Stimulated activated CD4-positive, alpha-beta T cell treated with anti-CD3 and anti-CD28 coated beads, Interleukin-1b, Interleukin-23, amount 100 ng/mL, for 1 hour (primary cell): ENCODE measurements around the gene COL9A2.

Experiments
- DNase-seq, 2 donors: peaks; one replicate each; pipeline ENCODE4 v3.0.0-alpha.2; 2020; ENCODE audit warnings: low read depth in 2 of 2

COL9A2 gene

DNA sequence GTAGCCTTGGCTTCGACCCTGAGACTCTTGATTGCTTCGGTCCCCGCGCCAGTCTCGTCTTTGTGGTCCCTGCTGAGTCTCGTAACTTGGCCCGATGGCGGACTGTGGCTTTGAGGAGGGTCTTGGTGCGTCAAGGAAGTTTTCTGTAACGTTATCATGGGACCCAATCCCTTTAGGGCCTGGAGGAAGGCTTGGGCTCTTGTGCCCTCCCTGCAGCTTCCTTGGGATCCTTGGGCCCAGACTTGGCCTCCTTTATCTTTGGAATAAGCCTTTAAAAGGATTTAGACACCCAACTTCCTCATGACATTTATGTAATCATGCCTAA lies 58.7 kb downstream of the COL9A2 start:
- peak in 1 of 2 donors; percentile 3 for DNase-seq

GRCh38 chr1:40257688-40258444 lies 59.2 kb downstream of the COL9A2 start, which contains the start of gene ZMPSTE24:
Gene ZMPSTE24 (plus strand): TSS chr1:40258236. CDS start chr1:40258272, 36 bp downstream.
- peak; percentile 84 to 92 for DNase-seq

GRCh38 chr1:40257313-40257687 lies 59.8 kb downstream of the COL9A2 start:
- peak in 1 of 2 donors; percentile 8 for DNase-seq

DNA sequence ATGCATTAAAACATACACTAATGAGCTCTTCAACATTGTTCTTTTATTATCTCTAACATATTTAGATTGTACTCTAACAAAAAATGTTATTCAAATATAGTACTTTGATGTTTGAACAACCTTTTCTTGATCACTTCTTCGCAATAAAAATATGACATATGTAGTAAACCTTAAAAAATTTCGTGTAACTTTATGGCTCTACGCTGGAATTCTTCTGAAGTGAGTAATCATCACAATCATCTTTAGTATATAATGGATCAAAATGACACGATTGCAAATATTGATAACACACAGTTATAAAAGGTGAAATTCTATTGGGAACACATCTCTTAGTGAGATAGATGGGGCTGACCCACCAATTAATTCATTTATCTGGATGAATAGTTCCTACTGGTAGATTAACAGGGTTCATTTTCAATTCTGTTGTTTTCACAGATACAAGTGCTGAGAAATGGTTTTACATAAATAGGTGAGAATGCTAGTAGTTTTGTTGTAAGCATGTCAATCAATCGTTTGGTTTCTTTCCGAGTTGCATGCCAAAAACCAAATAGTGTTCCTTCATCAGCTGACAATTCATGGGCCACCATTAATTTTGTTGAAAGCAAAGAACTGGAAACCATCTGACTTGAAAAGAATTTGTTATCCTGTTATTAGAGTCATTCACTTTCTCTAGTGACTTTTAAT lies 60.5 kb downstream of the COL9A2 start:
- no peak for DNase-seq

DNA sequence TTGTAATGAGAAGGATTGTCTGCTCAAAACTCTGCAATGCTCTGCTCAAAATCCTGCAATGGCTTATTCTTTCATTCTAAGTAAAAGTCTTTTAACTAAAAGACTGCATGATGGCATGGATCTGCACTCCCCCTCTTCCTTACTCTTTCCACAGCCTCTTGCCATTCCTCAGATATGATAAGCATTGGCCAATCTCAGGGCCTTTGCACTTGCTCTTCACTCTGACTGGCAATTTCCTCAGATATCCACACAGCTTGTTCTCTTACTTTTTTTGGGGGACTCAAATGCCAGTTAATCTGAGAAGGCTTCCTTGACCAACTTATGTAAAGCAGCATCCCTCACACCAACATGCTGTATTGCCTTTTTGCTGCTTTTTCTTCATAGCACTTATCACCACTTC lies 61.9 kb downstream of the COL9A2 start:
- DNase-seq: no peak

GRCh38 chr1:40252601-40253000 lies 64.5 kb downstream of the COL9A2 start:
- DNase-seq: no peak

DNA sequence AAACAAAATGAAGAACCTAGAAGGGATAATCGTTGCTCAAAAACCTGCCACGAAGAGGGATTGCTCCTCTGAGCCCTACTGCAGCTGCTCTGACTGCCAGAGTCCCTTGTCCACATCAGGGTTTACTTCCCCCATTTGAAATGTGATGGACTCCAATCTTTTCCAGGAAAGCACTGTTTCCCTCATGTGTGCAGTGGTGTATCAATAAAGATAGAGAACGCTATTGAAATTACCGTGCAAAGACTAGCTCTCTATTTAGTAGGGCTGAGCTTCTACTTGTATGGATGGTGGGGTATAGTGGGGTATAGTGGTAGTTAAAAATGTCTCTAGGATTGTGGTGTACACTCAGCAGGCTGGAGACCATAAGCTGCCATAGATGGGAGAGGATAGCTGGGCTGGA lies 65.6 kb downstream of the COL9A2 start:
- no peak for DNase-seq
